GM12878 (cell line): ENCODE measurements around the gene LCLAT1. TPM values are rescaled to one million over a fixed set of nuclear protein-coding genes. Genes with fewer than 3 reads are reported as not detected.
A peak's percentile ranks its signal among the peaks of the same experiment; 100 is the strongest.

Experiments used
- ATAC-seq: fragments of 200-7000 bp; cut with Tn5 transposase; 3 replicates; pipeline ENCODE4 v1.9.1; 2020; ENCODE audit warnings: mild to moderate bottlenecking, moderate library complexity
- BruUV-seq: library from RNA; stranded (reverse); fragments of 400-500 nt; replicated peaks from 2 replicates; lab custom pipeline; 2021; lab: Mats Ljungman, UMichigan
- CTCF ChIA-PET: fragments of 300-600 bp; sonication (Branson Sonifier 250); formaldehyde crosslinking; extraction: SDS; loops from one replicate; lab custom pipeline; 2021; ENCODE audit warnings: inconsistent platforms; lab: Yijun Ruan, JAX
- POLR2A ChIA-PET: fragments of 350-600 bp; formaldehyde crosslinking; extraction: SDS; loops from one replicate; lab custom pipeline; 2021; ENCODE audit warnings: inconsistent platforms; lab: Charles Lee
- RAD21 ChIA-PET: fragments of 300-600 bp; sonication (Branson Sonifier 250); formaldehyde crosslinking; loops from one replicate; lab custom pipeline; 2023; ENCODE audit warnings: antibody characterized with exemption; ENCODE audit not compliant: unreplicated experiment; lab: Charles Lee
- SMC1A ChIA-PET: fragments of 300-600 bp; sonication (Branson Sonifier 250); formaldehyde crosslinking; loops from one replicate; lab custom pipeline; 2023; ENCODE audit not compliant: unreplicated experiment, uncharacterized antibody; lab: Charles Lee
- DNase-seq: peaks from one replicate; pipeline ENCODE4 v3.0.0-alpha.2; 2011; ENCODE audit warnings: low read depth, low spot score
- FAIRE-seq: peaks from 3 replicates; lab custom pipeline; 2011; peaks lifted over from hg19 to GRCh38; lab: Jason Lieb, UNC
- H2AFZ ChIP-seq: 2 replicates; pipeline ENCODE4 v1.6.0; 2011; ENCODE audit warnings: low read depth, low read length, control low read depth; ENCODE audit not compliant: control insufficient read depth
- H3K27ac ChIP-seq: 2 replicates; pipeline ENCODE4 v1.5.1; 2011; ENCODE audit warnings: control low read depth; ENCODE audit not compliant: control insufficient read depth, insufficient read depth
- H3K27me3 ChIP-seq, 2 experiments: replicated peaks in 1 of 2; 2 replicates each; pipeline versions ENCODE4 v1.6.0 to v1.6.1; 2011; ENCODE audit warnings: low read length in 1 of 2; ENCODE audit not compliant: control insufficient read depth in 2 of 2, insufficient read depth in 2 of 2
- H3K36me3 ChIP-seq, 2 experiments: 2 replicates each; pipeline ENCODE4 v1.5.1; 2011; ENCODE audit warnings: low read length in 1 of 2; ENCODE audit not compliant: control insufficient read depth in 2 of 2, insufficient read depth in 2 of 2
- H3K4me1 ChIP-seq: 2 replicates; pipeline ENCODE4 v1.6.1; 2011; ENCODE audit warnings: mild to moderate bottlenecking, low read length, moderate library complexity, mixed read lengths; ENCODE audit not compliant: control insufficient read depth, insufficient read depth
- H3K4me2 ChIP-seq: 2 replicates; pipeline ENCODE4 v1.6.0; 2011; ENCODE audit warnings: control low read depth; ENCODE audit not compliant: control insufficient read depth, insufficient read depth
- H3K4me3 ChIP-seq: fragments of 200-600 bp; sonication (generic); 2 replicates; pipeline ENCODE4 v1.5.1; 2016
- H3K79me2 ChIP-seq: 2 replicates; pipeline ENCODE4 v1.6.0; 2011; ENCODE audit warnings: low read length; ENCODE audit not compliant: control insufficient read depth, insufficient read depth
- H3K9ac ChIP-seq: 2 replicates; pipeline ENCODE4 v1.8.0; 2011; ENCODE audit warnings: low read length, control low read depth, mixed read lengths; ENCODE audit not compliant: control insufficient read depth, insufficient read depth
- H3K9me3 ChIP-seq: replicated peaks from 3 replicates; pipeline ENCODE4 v1.5.1; 2011; ENCODE audit warnings: mild to moderate bottlenecking, low read length; ENCODE audit not compliant: control insufficient read depth, insufficient read depth
- H4K20me1 ChIP-seq: 2 replicates; pipeline ENCODE4 v1.6.0; 2011; ENCODE audit not compliant: control insufficient read depth, insufficient read depth
- ASH2L ChIP-seq: fragments of 300-600, 200-600 bp; sonication (generic); IDR thresholded peaks from 2 replicates; pipeline ENCODE4 v1.6.1; 2017; ENCODE audit warnings: low read depth, mild to moderate bottlenecking, borderline replicate concordance
- CHD2 ChIP-seq: IDR thresholded peaks from 2 replicates; pipeline ENCODE4 v1.6.1; 2011; ENCODE audit warnings: low read depth, low read length, improper control_type of control experiment, borderline replicate concordance
- GABPA ChIP-seq: IDR thresholded peaks from 2 replicates; pipeline ENCODE4 v1.6.1; 2014; ENCODE audit warnings: antibody characterized with exemption, low read depth, mild to moderate bottlenecking, inconsistent platforms
- GATAD2B ChIP-seq: fragments of 450-650 bp; conservative IDR thresholded peaks from 2 replicates; pipeline ENCODE4 v1.6.1; 2017; ENCODE audit warnings: low read depth, mild to moderate bottlenecking, moderate library complexity
- MTA2 ChIP-seq: fragments of 450-650 bp; IDR thresholded peaks from 2 replicates; pipeline ENCODE4 v1.6.1; 2016; ENCODE audit warnings: low read depth, mild to moderate bottlenecking, moderate library complexity
- MTA3 ChIP-seq: IDR thresholded peaks from 2 replicates; pipeline ENCODE4 v1.6.1; 2012; ENCODE audit warnings: low read length, inconsistent platforms, borderline replicate concordance
- POLR2AphosphoS2 ChIP-seq: IDR thresholded peaks from 2 replicates; pipeline ENCODE4 v1.6.1; 2011; ENCODE audit warnings: low read depth, mild to moderate bottlenecking, low read length, improper control_type of control experiment, moderate library complexity
- POU2F2 ChIP-seq: IDR thresholded peaks from 3 replicates; pipeline ENCODE4 v1.6.1; 2011; ENCODE audit warnings: low read depth, mild to moderate bottlenecking, low read length, borderline replicate concordance
- RAD51 ChIP-seq: fragments of 450-650 bp; IDR thresholded peaks from 2 replicates; pipeline ENCODE4 v1.6.1; 2016; ENCODE audit warnings: moderate library complexity, mild to moderate bottlenecking, inconsistent platforms
- RUNX3 ChIP-seq: IDR thresholded peaks from 2 replicates; pipeline ENCODE4 v1.6.1; 2012; ENCODE audit warnings: low read length, inconsistent platforms
- STAT1 ChIP-seq: fragments of 450-650 bp; conservative IDR thresholded peaks from 2 replicates; pipeline ENCODE4 v1.6.1; 2014; ENCODE audit warnings: antibody characterized with exemption, mild to moderate bottlenecking
- ZNF274 ChIP-seq: IDR thresholded peaks from one replicate; pipeline ENCODE4 v1.8.0; 2011; ENCODE audit not compliant: insufficient read length, insufficient read depth
- WGBS: methylation state at CpG from one replicate; pipeline ENCODE4 v1.1.6; 2016; ENCODE audit warnings: low lambda C conversion rate; ENCODE audit not compliant: insufficient replicate concordance, insufficient coverage; ENCODE audit errors: missing lambda C conversion rate; 5-methylcytosine and 5-hydroxymethylcytosine counted together
- in situ Hi-C: fragments of 300-500 bp; cut with MboI; formaldehyde crosslinking; loops from 9 replicates; pipeline ENCODE4 v1.14.3; 2018; ENCODE audit warnings: mixed read lengths
- intact Hi-C: fragments of 100-400 bp; cut with micrococcal nuclease; formaldehyde crosslinking; loops from one replicate; pipeline ENCODE4 v1.14.2; 2022; ENCODE audit not compliant: unreplicated experiment
- polyA plus RNA-seq, 11 experiments: library from polyadenylated mRNA; depleted of rRNA in 4 of 11; unstranded in 6 of 11; stranded (reverse) in 5 of 11; fragments of >200 nt; fragmentation: Nextera tagmentation in 4 of 11; fragmentation: Illumina TruSeq in 1 of 11; extraction: Ambion mirVana in 4 of 11; extraction: Trizol in 1 of 11; gene quantifications; 1 replicate in 1 of 11; 2 replicates in 10 of 11; pipeline versions ENCODE4 v1.2.1 to v1.2.3, GENCODE V29; 2011 to 2016; ENCODE audit warnings: inconsistent platforms in 2 of 11, missing spikeins in 2 of 11, low read depth in 1 of 11
- total RNA-seq, 4 experiments: library from RNA; depleted of rRNA in 3 of 4; stranded (reverse); fragments of >200 nt in 3 of 4; fragmentation: Illumina TruSeq in 1 of 4; extraction: Trizol in 1 of 4; gene quantifications; 2 replicates each; pipeline versions ENCODE4 v1.2.1 to v1.2.3, GENCODE V29; 2013 to 2021
- TF ChIP-seq, protein P1 (sequence below): fragments of 150-350 bp; IDR thresholded peaks from 2 replicates; pipeline ENCODE4 v1.6.1; 2016; ENCODE audit warnings: low read depth, low read length
- TF ChIP-seq, protein P2 (sequence below): fragments of 450-650 bp; IDR thresholded peaks from 2 replicates; pipeline ENCODE4 v1.6.1; 2016; ENCODE audit warnings: mild to moderate bottlenecking
- TF ChIP-seq, protein P3 (sequence below): IDR thresholded peaks from 2 replicates; pipeline ENCODE4 v1.6.1; 2011; ENCODE audit warnings: mild to moderate bottlenecking, low read depth, low read length, moderate library complexity; ENCODE audit not compliant: insufficient replicate concordance
- TF ChIP-seq, protein P4 (sequence below): fragments of 450-650 bp; IDR thresholded peaks from 2 replicates; pipeline ENCODE4 v1.6.1; 2016; ENCODE audit warnings: mild to moderate bottlenecking

The LCLAT1 gene
- total and polyA plus RNA-seq, 10 of the 15 experiments (the other 5 are each of a cell fraction or from before 2014, with no cell fraction given): 8.1 to 33.0 (median 15.9) TPM

DNA sequence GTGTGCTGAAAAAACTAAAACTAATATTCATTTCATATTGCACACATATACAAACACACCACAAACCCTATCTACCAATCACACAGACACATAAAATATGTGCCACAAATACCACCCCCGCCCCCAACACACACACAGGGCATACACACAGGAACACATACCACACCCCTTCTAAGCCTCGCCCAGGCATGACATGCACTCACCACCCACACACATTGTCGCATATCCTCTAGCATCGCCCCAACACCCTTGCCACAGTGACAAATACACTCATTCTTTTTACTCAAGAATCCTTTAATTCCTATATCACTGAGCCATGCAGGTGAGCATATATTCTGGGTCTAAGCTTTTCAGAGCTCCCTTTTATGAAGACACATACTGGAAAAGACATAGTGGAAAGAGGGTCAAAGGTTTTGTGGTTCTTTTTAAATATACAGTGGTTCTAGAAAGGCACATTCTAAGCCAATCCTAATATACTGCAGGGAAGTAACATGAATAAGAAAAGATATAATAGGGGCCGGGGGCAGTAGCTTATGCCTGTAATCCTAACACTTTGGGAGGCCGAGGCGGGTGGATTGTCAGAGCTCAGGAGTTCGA is 24.5 kb upstream of the LCLAT1 start:
- CTCF ChIA-PET: interaction anchor here (0.7 to 3.2 kb wide), 14 partner anchors 9 to 289 kb away, joined by 3 to 17 read pairs (median 4); no protein-coding TSS in a partner anchor
- H3K4me2 ChIP-seq: peak overlapping the region; percentile 36
- TF ChIP-seq GABPA: no peak
- TF ChIP-seq, protein P1, sequence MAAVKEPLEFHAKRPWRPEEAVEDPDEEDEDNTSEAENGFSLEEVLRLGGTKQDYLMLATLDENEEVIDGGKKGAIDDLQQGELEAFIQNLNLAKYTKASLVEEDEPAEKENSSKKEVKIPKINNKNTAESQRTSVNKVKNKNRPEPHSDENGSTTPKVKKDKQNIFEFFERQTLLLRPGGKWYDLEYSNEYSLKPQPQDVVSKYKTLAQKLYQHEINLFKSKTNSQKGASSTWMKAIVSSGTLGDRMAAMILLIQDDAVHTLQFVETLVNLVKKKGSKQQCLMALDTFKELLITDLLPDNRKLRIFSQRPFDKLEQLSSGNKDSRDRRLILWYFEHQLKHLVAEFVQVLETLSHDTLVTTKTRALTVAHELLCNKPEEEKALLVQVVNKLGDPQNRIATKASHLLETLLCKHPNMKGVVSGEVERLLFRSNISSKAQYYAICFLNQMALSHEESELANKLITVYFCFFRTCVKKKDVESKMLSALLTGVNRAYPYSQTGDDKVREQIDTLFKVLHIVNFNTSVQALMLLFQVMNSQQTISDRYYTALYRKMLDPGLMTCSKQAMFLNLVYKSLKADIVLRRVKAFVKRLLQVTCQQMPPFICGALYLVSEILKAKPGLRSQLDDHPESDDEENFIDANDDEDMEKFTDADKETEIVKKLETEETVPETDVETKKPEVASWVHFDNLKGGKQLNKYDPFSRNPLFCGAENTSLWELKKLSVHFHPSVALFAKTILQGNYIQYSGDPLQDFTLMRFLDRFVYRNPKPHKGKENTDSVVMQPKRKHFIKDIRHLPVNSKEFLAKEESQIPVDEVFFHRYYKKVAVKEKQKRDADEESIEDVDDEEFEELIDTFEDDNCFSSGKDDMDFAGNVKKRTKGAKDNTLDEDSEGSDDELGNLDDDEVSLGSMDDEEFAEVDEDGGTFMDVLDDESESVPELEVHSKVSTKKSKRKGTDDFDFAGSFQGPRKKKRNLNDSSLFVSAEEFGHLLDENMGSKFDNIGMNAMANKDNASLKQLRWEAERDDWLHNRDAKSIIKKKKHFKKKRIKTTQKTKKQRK: no peak
- TF ChIP-seq ASH2L: no peak
- TF ChIP-seq, protein P2, sequence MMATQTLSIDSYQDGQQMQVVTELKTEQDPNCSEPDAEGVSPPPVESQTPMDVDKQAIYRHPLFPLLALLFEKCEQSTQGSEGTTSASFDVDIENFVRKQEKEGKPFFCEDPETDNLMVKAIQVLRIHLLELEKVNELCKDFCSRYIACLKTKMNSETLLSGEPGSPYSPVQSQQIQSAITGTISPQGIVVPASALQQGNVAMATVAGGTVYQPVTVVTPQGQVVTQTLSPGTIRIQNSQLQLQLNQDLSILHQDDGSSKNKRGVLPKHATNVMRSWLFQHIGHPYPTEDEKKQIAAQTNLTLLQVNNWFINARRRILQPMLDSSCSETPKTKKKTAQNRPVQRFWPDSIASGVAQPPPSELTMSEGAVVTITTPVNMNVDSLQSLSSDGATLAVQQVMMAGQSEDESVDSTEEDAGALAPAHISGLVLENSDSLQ: peak; percentile 55; the same call in 1 of the 2 replicates
- no peak for TF ChIP-seq MTA3
- TF ChIP-seq GATAD2B: no peak; the same call in 1 of the 2 replicates
- TF ChIP-seq, protein P3, sequence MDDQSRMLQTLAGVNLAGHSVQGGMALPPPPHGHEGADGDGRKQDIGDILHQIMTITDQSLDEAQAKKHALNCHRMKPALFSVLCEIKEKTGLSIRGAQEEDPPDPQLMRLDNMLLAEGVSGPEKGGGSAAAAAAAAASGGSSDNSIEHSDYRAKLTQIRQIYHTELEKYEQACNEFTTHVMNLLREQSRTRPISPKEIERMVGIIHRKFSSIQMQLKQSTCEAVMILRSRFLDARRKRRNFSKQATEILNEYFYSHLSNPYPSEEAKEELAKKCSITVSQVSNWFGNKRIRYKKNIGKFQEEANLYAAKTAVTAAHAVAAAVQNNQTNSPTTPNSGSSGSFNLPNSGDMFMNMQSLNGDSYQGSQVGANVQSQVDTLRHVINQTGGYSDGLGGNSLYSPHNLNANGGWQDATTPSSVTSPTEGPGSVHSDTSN: peak; percentile 23
- 0 out of 2 replicates have a peak, but pooled peaks have one; percentile 56 for TF ChIP-seq CHD2
- TF ChIP-seq ZNF274: no peak
- TF ChIP-seq STAT1: no peak
- peak; percentile 40; the same call in 1 of the 3 replicates for TF ChIP-seq POU2F2
- TF ChIP-seq, protein P4, sequence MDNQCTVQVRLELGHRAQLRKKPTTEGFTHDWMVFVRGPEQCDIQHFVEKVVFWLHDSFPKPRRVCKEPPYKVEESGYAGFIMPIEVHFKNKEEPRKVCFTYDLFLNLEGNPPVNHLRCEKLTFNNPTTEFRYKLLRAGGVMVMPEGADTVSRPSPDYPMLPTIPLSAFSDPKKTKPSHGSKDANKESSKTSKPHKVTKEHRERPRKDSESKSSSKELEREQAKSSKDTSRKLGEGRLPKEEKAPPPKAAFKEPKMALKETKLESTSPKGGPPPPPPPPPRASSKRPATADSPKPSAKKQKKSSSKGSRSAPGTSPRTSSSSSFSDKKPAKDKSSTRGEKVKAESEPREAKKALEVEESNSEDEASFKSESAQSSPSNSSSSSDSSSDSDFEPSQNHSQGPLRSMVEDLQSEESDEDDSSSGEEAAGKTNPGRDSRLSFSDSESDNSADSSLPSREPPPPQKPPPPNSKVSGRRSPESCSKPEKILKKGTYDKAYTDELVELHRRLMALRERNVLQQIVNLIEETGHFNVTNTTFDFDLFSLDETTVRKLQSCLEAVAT: peak; percentile 45; the same call in 1 of the 2 replicates
- TF ChIP-seq POLR2AphosphoS2: no peak
- TF ChIP-seq MTA2: peak; percentile 47; the same call in 1 of the 2 replicates
- TF ChIP-seq RAD51: no peak; the same call in 1 of the 2 replicates
- TF ChIP-seq RUNX3: peak; percentile 68

More for the DNA sequence above, 24.5 kb upstream of the LCLAT1 start:
- intact Hi-C loops: loop anchor here (5.0 to 10.0 kb wide), 2 partner anchors 85 to 282 kb away; no protein-coding TSS in a partner anchor
- FAIRE-seq (peak; percentile 31), ATAC-seq (peak; percentile 96), DNase-seq (peak; percentile 39)
- H2AFZ ChIP-seq: peak overlapping the region; percentile 19; the same call in 1 of the 2 replicates
- no peaks in the 10 kb centered on the region for H3K27me3 ChIP-seq
- POLR2A ChIA-PET: interaction anchor here (0.5 to 3.5 kb wide), 5 partner anchors 14 to 219 kb away, joined by 3 to 20 read pairs (median 3); no protein-coding TSS in a partner anchor
- H3K79me2 ChIP-seq: no peaks in the 10 kb centered on the region
- H3K9ac ChIP-seq: no peak overlapping the region
- peaks cover 25% of the 10 kb centered on the region for H3K4me1 ChIP-seq
- 43% methylated on average over 8 of the region's 8 CpGs for WGBS
- no peaks in the 10 kb centered on the region for H4K20me1 ChIP-seq
- in situ Hi-C loops: no loop called here
- no peak overlapping the region; the same call in 1 of the 2 replicates for H3K4me3 ChIP-seq
- SMC1A ChIA-PET: interaction anchor here (0.5 to 11.3 kb wide), 34 partner anchors 10 to 485 kb away, joined by 3 to 96 read pairs (median 4); partner anchors contain the start of gene LCLAT1
- no peaks in the 10 kb centered on the region for H3K9me3 ChIP-seq
- no TSS peak for BruUV-seq
- no peaks in the 10 kb centered on the region for H3K36me3 ChIP-seq
- RAD21 ChIA-PET: interaction anchor here (0.6 to 3.3 kb wide), 27 partner anchors 10 to 289 kb away, joined by 3 to 22 read pairs (median 5); partner anchors contain the start of genes LBH and LCLAT1
- H3K27ac ChIP-seq: no peak overlapping the region
